M059J (cell line): Measurements from ENCODE around the gene PDE8A. TPM values are rescaled to one million over a fixed set of nuclear protein-coding genes. Genes with fewer than 3 reads are reported as not detected.
"Not testable (repeated sequence)": the region's sequence is repeated elsewhere in the genome, so short reads cannot be mapped to it uniquely, and the experiment has no call there.

ENCODE experiments used
- DNase-seq: peaks from one replicate; pipeline ENCODE4 v3.0.0-alpha.2; 2012; ENCODE audit warnings: low read depth
- total RNA-seq: library from RNA; depleted of rRNA; stranded (reverse); fragments of >200 nt; shearing (Covaris generic); gene quantifications from 2 replicates; pipeline ENCODE4 v1.2.3, GENCODE V29; 2014

PDE8A gene
- total RNA-seq, 1 experiment from 2014 or later = 31.0 TPM

GRCh38 chr15:84988909-84989644 is 7.4 kb downstream of the PDE8A start:
- no peak for DNase-seq

GRCh38 chr15:84990507-84990906 is 8.9 kb downstream of the PDE8A start:
- no peak for DNase-seq

GRCh38 chr15:84991014-84991712 is 9.5 kb downstream of the PDE8A start:
- no peak for DNase-seq

- peak; percentile 93 for DNase-seq
Measured at GRCh38 chr15:84992157-84992944, 10.7 kb downstream of the PDE8A start.

- no peak for DNase-seq
Measured at GRCh38 chr15:84996055-84996454, 14.4 kb downstream of the PDE8A start.

GRCh38 chr15:84996714-84997113 is 15.1 kb downstream of the PDE8A start:
- DNase-seq = peak; percentile 58

- DNase-seq = not testable (repeated sequence)
Measured at GRCh38 chr15:84997214-84997613, 15.6 kb downstream of the PDE8A start.

GRCh38 chr15:85000189-85000864 is 18.7 kb downstream of the PDE8A start:
- DNase-seq = no peak

- DNase-seq = no peak
Measured at GRCh38 chr15:85000937-85001336, 19.3 kb downstream of the PDE8A start.

GRCh38 chr15:85002517-85002916 is 20.9 kb downstream of the PDE8A start:
- DNase-seq = peak; percentile 65

- no peak for DNase-seq
Measured at GRCh38 chr15:85003593-85004312, 22.1 kb downstream of the PDE8A start.

GRCh38 chr15:85004550-85004949 is 22.9 kb downstream of the PDE8A start:
- DNase-seq = no peak

GRCh38 chr15:85005319-85005718 is 23.7 kb downstream of the PDE8A start:
- DNase-seq = no peak

GRCh38 chr15:85005746-85006145 is 24.1 kb downstream of the PDE8A start:
- no peak for DNase-seq

GRCh38 chr15:85006201-85006600 is 24.5 kb downstream of the PDE8A start:
- DNase-seq = no peak

- DNase-seq = no peak
Measured at GRCh38 chr15:85006655-85007054, 25.0 kb downstream of the PDE8A start.

- DNase-seq = no peak
Measured at GRCh38 chr15:85007137-85007536, 25.5 kb downstream of the PDE8A start.

- peak; percentile 15 for DNase-seq
Measured at GRCh38 chr15:85007741-85008397, 26.2 kb downstream of the PDE8A start.

- no peak for DNase-seq
Measured at GRCh38 chr15:85008474-85009260, 27.0 kb downstream of the PDE8A start.

- no peak for DNase-seq
Measured at GRCh38 chr15:85009435-85009834, 27.8 kb downstream of the PDE8A start.
